ENCODE data around the gene SPTBN2.

Gene SPTBN2

DNA sequence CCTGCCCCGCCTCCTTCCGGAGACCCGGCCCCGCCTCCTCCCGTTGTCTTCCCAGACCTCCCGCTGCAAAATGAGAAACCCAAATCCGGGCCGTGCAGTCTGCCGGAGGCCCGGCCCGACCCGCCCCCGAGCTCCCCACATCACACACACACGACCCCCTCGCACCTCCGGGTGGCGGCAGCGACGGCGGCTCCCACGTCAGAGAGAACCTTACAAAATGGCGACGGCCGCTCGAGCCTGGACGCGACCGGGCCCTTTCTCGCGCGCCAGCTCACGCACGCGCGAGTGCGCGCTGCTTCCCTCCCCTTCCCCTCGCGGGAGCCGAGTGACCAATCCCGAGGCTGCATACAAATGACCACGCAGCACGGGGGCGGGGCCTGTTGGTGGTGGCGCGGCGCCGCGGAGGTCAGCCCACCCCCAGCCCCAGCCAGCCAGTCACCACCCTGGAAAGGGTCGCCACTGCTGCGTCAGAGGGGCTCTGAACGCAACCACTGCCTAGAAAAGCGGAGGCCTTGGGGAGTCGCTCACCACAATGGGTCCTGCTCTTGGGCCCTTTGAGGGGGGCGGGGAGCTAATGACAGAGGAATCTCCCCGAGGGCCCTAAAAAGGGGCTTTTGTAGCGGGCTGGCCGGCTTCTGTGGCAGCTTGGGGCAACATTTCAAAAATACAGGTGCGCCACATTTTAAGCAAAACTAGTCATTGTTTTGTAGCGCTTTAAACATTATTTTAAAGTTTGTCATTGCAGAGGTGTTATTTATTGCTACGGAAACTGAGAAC lies 51.2 kb downstream of the SPTBN2 start, which contains the start of gene RBM4B:
Gene RBM4B, minus strand, starts transcription at position 289 of the 777 bp plus-strand sequence. CDS start 808 bp downstream, outside the sequence.
- peak; percentile 89 for DNase-seq (ENCODE audit: low read depth)
- TF ChIP-seq, protein P1, sequence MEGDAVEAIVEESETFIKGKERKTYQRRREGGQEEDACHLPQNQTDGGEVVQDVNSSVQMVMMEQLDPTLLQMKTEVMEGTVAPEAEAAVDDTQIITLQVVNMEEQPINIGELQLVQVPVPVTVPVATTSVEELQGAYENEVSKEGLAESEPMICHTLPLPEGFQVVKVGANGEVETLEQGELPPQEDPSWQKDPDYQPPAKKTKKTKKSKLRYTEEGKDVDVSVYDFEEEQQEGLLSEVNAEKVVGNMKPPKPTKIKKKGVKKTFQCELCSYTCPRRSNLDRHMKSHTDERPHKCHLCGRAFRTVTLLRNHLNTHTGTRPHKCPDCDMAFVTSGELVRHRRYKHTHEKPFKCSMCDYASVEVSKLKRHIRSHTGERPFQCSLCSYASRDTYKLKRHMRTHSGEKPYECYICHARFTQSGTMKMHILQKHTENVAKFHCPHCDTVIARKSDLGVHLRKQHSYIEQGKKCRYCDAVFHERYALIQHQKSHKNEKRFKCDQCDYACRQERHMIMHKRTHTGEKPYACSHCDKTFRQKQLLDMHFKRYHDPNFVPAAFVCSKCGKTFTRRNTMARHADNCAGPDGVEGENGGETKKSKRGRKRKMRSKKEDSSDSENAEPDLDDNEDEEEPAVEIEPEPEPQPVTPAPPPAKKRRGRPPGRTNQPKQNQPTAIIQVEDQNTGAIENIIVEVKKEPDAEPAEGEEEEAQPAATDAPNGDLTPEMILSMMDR (conservative IDR thresholded peaks at IDR 0.05; ENCODE audit: control insufficient read depth, insufficient read depth, low read depth, low read length) = no peak

DNA sequence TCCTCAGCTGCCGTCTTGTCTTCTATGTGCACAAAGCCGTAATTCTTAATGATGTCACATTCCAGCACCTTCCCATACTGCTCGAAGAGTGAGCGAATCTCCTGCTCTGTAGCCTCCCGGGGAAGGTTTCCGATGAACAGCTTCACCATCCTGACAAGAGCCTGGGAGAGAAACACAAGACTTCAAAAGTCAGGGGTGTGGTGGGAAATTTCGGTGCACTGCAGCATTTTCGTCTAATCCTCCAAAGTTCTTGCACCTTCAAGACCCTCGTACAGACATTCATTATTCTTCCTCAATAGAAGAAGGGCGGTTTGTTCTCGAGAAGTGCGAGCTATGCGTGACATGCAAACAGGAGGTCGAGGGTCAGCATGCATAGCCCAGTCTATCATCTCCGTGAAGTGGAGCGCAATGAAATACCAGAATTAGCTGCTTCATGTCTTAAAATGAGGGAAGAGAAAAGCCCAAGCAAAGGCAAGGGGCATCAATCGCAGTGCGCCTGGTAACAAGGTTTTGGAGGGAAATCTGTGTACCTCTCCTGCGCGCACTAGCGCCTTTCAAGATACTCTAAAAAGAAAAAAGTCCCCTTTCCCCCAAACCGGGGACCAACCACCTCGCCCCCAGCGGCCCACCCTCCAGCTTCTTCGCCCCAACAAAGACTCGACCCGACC lies 52.0 kb downstream of the SPTBN2 start:
- peak; percentile 6 for DNase-seq (ENCODE audit: low read depth)
- H3K4me3 ChIP-seq (ENCODE audit: control insufficient read depth, low read depth, low read length) = peak overlapping the region; percentile 75
- TF ChIP-seq, protein P1 (conservative IDR thresholded peaks at IDR 0.05; ENCODE audit: control insufficient read depth, insufficient read depth, low read depth, low read length) = no peak

More for the DNA sequence above, 51.2 kb downstream of the SPTBN2 start, which contains the start of gene RBM4B:
- H3K4me3 ChIP-seq (ENCODE audit: control insufficient read depth, low read depth, low read length) = peak within 1 kb of the TSS; percentile 75

DNA sequence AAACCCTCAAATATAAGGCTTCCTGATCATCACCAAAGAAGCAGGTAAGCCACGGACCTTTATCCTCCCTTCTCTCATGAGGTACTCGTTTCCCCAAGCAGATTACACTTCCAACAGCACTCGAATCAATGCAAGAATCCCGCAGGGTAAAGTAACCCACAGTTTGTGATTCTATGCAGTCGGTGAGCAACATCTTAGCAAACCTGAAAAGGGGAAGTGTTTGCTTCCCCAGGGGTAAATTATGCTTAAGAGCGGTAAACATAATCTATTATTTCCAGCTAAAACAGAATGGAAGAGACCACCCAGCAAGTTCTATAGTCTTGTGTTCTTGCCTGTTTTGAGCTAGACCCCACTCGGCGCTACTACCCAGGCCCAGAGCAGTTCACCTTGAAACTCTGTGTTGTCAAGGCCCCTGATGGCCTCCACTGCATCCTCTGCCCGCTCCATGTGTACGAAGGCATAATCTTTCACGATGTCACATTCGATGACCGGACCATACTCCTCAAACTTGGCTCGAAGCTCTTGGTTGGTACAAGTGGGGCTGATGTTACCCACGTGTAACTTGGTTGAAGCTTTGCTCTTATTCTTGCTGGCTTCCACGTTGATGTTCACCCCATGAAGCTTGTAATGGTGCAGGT lies 52.6 kb downstream of the SPTBN2 start:
- H3K4me3 ChIP-seq (ENCODE audit: control insufficient read depth, low read depth, low read length) = no peak overlapping the region
- TF ChIP-seq, protein P1 (conservative IDR thresholded peaks at IDR 0.05; ENCODE audit: control insufficient read depth, insufficient read depth, low read depth, low read length) = no peak
- no peak for DNase-seq (ENCODE audit: low read depth)

DNA sequence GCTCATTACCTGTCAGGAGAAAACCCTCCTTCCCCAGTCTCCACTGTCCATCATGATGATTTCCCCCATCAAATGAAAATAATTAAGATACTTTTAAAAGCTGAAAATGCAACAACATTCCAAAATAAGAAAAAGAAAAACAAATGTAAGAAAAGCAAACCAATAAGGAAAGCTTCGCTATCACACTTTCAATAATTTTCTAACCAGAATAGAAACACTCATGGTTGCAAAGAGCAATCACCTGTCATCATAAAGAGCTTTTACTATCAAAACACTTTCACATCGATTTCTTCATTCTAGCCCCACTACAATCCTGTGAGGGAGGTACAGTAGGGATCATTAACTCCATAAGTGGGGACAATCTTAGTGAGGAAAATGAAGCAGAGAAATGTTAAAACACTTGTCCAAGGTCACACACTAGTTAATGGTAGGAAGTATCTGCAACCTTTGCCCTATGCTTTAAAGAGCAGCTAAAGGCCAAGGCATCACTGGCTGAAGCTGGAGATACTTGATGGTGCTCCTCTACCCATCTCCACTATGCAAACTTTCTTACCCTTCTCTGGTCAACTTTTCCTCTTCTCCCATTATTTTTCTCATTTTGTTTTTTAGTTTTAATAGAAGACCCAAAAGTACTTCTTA lies 53.9 kb downstream of the SPTBN2 start:
- TF ChIP-seq, protein P1 (conservative IDR thresholded peaks at IDR 0.05; ENCODE audit: control insufficient read depth, insufficient read depth, low read depth, low read length) = no peak
- no peak for DNase-seq (ENCODE audit: low read depth)
- no peak overlapping the region for H3K4me3 ChIP-seq (ENCODE audit: control insufficient read depth, low read depth, low read length)

DNA sequence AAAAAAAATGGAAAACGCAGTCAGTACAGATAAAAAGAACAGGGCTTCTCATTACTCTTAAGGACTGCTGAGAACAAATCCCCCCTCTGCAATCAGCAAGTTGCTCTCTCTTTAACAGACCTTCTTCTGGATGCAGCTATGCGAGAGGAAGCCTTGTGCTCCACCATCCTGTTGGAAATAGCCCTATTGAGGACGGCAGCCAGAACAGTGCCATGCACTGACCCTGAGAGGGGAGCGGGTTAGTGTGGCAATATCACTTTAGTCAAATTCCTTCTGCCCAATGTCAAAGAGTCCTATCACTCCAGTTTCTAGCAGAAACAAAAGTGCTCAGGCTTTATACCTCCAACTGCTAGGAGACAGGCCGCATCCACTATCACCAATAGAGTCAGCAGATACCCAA lies 58.2 kb downstream of the SPTBN2 start:
- no peak overlapping the region for H3K4me3 ChIP-seq (ENCODE audit: control insufficient read depth, low read depth, low read length)
- DNase-seq (ENCODE audit: low read depth) = no peak
- TF ChIP-seq, protein P1 (conservative IDR thresholded peaks at IDR 0.05; ENCODE audit: control insufficient read depth, insufficient read depth, low read depth, low read length) = no peak

DNA sequence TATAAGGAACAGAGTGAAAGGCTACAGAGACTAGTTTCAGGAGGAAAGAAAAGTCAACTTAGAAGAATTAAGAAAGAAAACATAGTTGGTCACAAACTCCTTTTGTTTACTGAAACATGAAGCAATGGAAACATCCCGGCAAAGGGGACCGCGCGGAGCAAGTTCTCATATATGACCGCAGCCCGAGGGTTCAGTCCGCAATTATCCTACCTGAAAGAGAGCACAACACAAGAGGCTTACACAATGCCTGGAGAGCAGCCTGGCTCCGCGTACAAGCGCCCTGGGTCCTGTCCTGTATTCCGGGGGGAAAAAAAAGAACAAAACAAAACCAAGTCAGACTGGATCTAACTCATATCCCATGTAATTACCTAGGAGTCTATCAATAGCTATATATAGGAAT lies 63.6 kb downstream of the SPTBN2 start:
- DNase-seq (ENCODE audit: low read depth) = no peak
- H3K4me3 ChIP-seq (ENCODE audit: control insufficient read depth, low read depth, low read length) = no peak overlapping the region
- TF ChIP-seq, protein P1 (conservative IDR thresholded peaks at IDR 0.05; ENCODE audit: control insufficient read depth, insufficient read depth, low read depth, low read length) = no peak
